AG04449 (cell line): ENCODE results near the gene ZBP1.
"Not testable (repeated sequence)": the region's sequence is repeated elsewhere in the genome, so short reads cannot be mapped to it uniquely, and the experiment has no call there.

Experiments
- CTCF ChIA-PET: fragments of 350-600 bp; formaldehyde crosslinking; extraction: SDS; loops from one replicate; lab custom pipeline; 2021; ENCODE audit warnings: antibody characterized with exemption; lab: Yijun Ruan, JAX
- POLR2A ChIA-PET: fragments of 400-600, 350-600 bp; formaldehyde crosslinking; extraction: SDS; loops from one replicate; lab custom pipeline; 2020; ENCODE audit warnings: antibody characterized with exemption, inconsistent platforms; lab: Yijun Ruan, JAX
- DNase-seq: peaks from one replicate; pipeline ENCODE4 v3.0.0-alpha.2; 2010; ENCODE audit warnings: low read depth, low spot score
- H3K4me3 ChIP-seq: 2 replicates; pipeline ENCODE4 v1.5.1; 2011; ENCODE audit warnings: low read depth, mild to moderate bottlenecking, control low read depth, low read length
- TF ChIP-seq, protein P1 (sequence below): IDR thresholded peaks from one replicate; pipeline ENCODE4 v1.5.1; 2011; ENCODE audit warnings: mild to moderate bottlenecking, moderate library complexity, low read length, control low read depth, inconsistent platforms; ENCODE audit not compliant: insufficient read depth; ENCODE audit errors: missing control alignments

ZBP1 gene

DNA sequence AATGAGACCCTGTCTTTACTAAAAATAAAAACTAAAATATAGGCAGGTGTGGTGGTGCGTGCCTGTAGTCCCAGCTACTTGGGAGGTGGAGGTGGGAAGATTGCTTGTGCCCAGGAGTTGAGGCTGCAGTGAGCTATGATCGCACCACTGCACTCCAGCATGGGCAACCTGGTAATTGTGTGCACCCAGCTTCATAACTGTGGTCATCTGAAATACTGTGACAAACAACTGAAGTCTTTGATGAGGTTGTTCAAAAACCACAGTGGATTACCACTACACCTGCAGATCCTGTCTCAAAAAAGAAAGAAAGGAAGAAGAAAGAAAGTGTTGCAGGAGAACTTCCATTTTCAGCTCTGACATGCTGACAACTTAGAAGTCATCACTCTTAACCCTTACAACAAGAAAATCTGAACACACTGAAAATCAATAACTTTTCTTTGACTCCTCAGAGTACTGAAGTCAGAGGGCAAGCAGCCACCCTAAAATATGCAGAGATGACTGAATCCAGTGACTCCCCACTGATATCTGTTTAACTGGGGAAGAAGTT, 13.8 kb upstream of the ZBP1 start:
- CTCF ChIA-PET, result interaction anchor here (0.6 kb wide), 1 partner anchor 20 kb away, joined by 3 read pairs; no protein-coding TSS in a partner anchor

DNA sequence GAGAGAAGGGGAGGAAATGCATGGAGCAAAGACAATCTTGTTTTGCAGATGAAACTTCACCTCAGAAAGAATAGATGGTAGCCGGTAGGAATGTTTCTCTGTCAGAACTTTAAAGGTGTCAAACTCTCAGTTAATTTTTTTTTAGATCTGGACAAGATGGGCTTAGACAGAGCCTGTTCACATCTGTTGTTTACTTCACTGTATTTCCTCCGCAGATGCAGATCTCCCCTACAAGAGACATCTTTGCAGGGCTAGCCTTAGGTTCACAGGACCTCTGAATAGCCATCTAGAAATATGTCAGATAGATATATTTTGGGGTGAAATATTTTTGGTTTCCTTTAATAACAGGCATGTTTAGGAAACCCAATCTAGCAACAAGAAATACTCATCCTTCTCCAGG, 12.1 kb upstream of the ZBP1 start:
- POLR2A ChIA-PET, result no interaction called here
- no peak for DNase-seq
- TF ChIP-seq, protein P1, sequence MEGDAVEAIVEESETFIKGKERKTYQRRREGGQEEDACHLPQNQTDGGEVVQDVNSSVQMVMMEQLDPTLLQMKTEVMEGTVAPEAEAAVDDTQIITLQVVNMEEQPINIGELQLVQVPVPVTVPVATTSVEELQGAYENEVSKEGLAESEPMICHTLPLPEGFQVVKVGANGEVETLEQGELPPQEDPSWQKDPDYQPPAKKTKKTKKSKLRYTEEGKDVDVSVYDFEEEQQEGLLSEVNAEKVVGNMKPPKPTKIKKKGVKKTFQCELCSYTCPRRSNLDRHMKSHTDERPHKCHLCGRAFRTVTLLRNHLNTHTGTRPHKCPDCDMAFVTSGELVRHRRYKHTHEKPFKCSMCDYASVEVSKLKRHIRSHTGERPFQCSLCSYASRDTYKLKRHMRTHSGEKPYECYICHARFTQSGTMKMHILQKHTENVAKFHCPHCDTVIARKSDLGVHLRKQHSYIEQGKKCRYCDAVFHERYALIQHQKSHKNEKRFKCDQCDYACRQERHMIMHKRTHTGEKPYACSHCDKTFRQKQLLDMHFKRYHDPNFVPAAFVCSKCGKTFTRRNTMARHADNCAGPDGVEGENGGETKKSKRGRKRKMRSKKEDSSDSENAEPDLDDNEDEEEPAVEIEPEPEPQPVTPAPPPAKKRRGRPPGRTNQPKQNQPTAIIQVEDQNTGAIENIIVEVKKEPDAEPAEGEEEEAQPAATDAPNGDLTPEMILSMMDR, result no peak
- no peak overlapping the region for H3K4me3 ChIP-seq
- CTCF ChIA-PET, result no interaction called here

More for the DNA sequence above, 13.8 kb upstream of the ZBP1 start:
- H3K4me3 ChIP-seq, result no peak overlapping the region
- POLR2A ChIA-PET, result no interaction called here
- TF ChIP-seq, protein P1, result no peak
- no peak for DNase-seq

DNA sequence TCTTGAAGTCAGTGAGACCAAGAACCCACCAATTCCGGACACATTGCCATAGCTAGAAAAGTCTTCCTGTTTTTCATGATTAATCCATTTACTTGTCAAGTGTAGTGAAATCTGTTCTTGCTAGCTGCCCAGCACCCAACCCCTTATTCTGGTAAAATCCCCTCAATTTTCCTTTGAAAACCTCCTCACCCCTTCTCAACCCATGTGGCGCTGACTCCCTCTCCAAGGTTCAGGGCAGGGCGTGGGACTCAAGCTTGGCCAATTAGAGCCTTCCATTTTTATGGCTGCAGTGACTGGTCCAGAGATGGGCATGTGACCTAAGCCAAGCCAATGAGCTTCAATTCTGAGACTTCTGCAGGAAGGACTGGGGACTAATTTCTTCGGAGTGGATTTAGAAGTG, 9.8 kb upstream of the ZBP1 start:
- no peak for DNase-seq
- CTCF ChIA-PET, result interaction anchor here (2.7 kb wide), 1 partner anchor 24 kb away, joined by 9 read pairs; no protein-coding TSS in a partner anchor
- no peak overlapping the region for H3K4me3 ChIP-seq
- POLR2A ChIA-PET, result no interaction called here
- TF ChIP-seq, protein P1, result no peak

DNA sequence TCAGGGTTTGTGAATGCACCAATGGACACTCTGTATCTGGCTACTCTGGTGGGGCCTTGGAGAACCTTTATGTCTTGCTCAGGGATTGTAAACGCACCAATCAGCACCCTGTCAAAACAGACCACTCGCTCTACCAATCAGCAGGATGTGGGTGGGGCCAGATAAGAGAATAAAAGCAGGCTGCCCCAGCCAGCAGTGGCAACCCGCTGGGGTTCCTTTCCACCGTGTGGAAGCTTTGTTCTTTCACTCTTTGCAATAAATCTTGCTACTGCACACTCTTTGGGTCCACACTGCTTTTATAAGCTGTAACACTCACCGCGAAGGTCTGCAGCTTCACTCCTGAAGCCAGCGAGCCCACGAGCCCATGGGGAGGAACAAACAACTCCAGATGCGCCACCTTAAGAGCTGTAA, 9.3 kb upstream of the ZBP1 start:
- DNase-seq, H3K4me3 ChIP-seq, POLR2A ChIA-PET: not testable (repeated sequence)
- CTCF ChIA-PET, result interaction anchor here (2.7 kb wide), 1 partner anchor 24 kb away, joined by 9 read pairs; no protein-coding TSS in a partner anchor

DNA sequence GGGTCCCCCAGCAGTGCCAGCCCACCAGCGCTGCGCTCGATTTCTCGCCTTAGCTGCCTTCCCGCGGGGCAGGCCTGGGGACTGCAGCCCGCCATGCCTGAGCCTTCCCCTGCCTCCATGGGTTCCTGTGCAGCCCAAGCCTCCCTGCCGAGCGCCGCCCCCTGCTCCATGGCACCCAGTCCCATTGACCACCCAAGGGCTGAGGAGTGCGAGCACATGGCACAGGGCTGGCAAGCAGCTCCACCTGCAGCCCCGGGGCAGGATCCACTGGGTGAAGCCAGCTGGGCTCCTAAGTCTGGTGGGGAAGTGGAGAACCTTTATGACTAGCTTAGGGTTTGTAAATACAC, 8.7 kb upstream of the ZBP1 start:
- POLR2A ChIA-PET, CTCF ChIA-PET, DNase-seq: not testable (repeated sequence)

DNA sequence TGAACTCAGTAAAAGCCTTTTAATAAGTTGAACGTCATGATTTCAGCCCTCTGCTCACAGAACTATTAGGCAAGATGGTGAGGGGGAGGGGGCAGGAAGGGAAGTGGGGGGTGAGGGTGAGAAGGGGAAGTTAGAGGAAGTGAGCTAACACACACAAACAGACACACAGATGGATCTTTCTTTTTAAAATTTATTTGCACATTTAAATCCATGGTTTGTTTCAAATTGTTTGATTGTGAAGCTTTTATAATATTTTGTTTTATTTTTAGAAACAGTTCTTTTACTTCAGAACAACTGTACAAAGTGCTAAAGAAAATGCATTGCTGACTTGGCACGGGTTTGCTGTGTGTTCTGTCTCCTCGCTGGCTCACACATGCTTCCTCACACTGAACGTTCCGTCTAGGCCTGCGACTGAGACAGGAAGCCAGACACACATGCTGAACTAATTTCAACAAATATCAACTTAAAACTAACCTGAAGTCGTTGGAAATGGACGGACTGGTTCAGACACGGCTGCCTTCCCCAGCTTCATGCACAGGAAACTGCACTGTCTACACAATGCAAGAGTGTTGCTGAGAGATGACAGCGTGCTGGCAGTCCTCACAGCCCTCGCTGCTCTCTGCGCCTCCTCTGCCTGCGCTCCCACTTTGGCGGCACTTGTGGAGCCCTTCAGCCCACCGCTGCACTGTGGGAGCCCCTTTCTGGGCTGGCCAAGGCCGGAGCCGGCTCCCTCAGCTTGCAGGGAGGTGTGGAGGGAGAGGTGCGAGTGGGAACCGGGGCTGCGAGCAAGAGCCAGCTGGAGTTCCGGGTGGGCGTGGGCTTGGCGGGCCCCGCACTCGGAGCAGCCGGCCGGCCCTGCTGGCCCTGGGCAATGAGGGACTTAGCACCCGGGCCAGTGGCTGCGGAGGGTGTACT, 8.1 kb upstream of the ZBP1 start:
- H3K4me3 ChIP-seq, result no peak overlapping the region
- ChIA-PET POLR2A (no interaction called here), CTCF (interaction anchor here (0.8 to 1.8 kb wide), 5 partner anchors 10 to 554 kb away, joined by 3 to 8 read pairs (median 3); no protein-coding TSS in a partner anchor)
- TF ChIP-seq, protein P1, result no peak
- DNase-seq, result no peak

More for the DNA sequence above, 8.7 kb upstream of the ZBP1 start:
- H3K4me3 ChIP-seq, result not testable (repeated sequence)

DNA sequence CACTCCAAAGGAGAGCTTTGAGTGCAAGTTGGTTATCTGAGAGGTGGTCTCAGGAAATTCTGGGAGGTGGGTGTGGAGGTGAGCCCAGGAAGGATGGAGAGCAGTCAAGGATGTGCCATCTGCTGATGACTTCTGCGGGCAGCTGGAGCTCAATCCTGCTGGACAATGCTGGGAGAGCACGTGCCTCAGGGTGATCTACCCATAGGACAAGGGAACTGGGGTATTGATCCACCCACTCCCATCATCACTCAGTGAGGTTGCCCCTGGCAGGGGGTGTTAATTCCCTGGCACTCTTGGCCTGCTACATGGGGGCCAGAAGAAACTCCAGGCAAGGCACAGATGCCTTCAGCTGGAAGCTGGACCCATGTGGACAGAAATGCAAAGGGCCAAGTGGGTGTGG, 7.1 kb upstream of the ZBP1 start:
- TF ChIP-seq, protein P1, result no peak
- POLR2A ChIA-PET, result no interaction called here
- no peak overlapping the region for H3K4me3 ChIP-seq

More for the DNA sequence above, 7.1 kb upstream of the ZBP1 start:
- CTCF ChIA-PET, result interaction anchor here (0.8 to 1.8 kb wide), 4 partner anchors 9 to 555 kb away, joined by 3 to 8 read pairs (median 3); no protein-coding TSS in a partner anchor
- no peak for DNase-seq
